GM19467 (cell line): Measurements from ENCODE around the gene MARCHF10.

ENCODE experiments used
- ATAC-seq: cut with Tn5 transposase; IDR thresholded peaks from one replicate; pipeline ENCODE4 v1.9.1; 2021; ENCODE audit warnings: mild to moderate bottlenecking, moderate library complexity; ENCODE audit not compliant: unreplicated experiment

MARCHF10 gene

GRCh38 chr17:62720126-62720850 is 87.8 kb downstream of the MARCHF10 start:
- ATAC-seq: no peak

- ATAC-seq: no peak
Measured at GRCh38 chr17:62719586-62719985, 88.5 kb downstream of the MARCHF10 start.

- ATAC-seq: no peak
Measured at GRCh38 chr17:62718429-62718828, 89.7 kb downstream of the MARCHF10 start.

- ATAC-seq: no peak
Measured at GRCh38 chr17:62717889-62718288, 90.2 kb downstream of the MARCHF10 start.

- no peak for ATAC-seq
Measured at GRCh38 chr17:62717589-62717855, 90.6 kb downstream of the MARCHF10 start.

- ATAC-seq: no peak
Measured at GRCh38 chr17:62716834-62717588, 91.1 kb downstream of the MARCHF10 start.

- ATAC-seq: no peak
Measured at GRCh38 chr17:62715882-62716390, 92.2 kb downstream of the MARCHF10 start.

- ATAC-seq: no peak
Measured at GRCh38 chr17:62714016-62714777, 93.9 kb downstream of the MARCHF10 start.

GRCh38 chr17:62713086-62713881 is 94.8 kb downstream of the MARCHF10 start:
- no peak for ATAC-seq

GRCh38 chr17:62712171-62712581 is 95.9 kb downstream of the MARCHF10 start:
- no peak for ATAC-seq

- ATAC-seq: no peak
Measured at GRCh38 chr17:62708587-62708986, 99.5 kb downstream of the MARCHF10 start.

GRCh38 chr17:62707425-62707739 is 100.7 kb downstream of the MARCHF10 start:
- ATAC-seq: no peak

GRCh38 chr17:62706598-62707424 is 101.3 kb downstream of the MARCHF10 start:
- ATAC-seq: no peak

- ATAC-seq: no peak
Measured at GRCh38 chr17:62705778-62706597, 102.1 kb downstream of the MARCHF10 start.

- ATAC-seq: no peak
Measured at GRCh38 chr17:62705156-62705777, 102.8 kb downstream of the MARCHF10 start.

GRCh38 chr17:62704381-62704971 is 103.6 kb downstream of the MARCHF10 start:
- no peak for ATAC-seq

GRCh38 chr17:62703776-62704380 is 104.2 kb downstream of the MARCHF10 start:
- ATAC-seq: peak; percentile 86

- no peak for ATAC-seq
Measured at GRCh38 chr17:62703261-62703775, 104.8 kb downstream of the MARCHF10 start.
